Fibroblast of gingiva (primary cell): ENCODE results near the gene ITSN2.
A peak's percentile ranks its signal among the peaks of the same experiment; 100 is the strongest.

Experiments
- DNase-seq: peaks from one replicate; pipeline ENCODE4 v3.0.0-alpha.2; 2011; ENCODE audit warnings: low read depth

Gene ITSN2

DNA sequence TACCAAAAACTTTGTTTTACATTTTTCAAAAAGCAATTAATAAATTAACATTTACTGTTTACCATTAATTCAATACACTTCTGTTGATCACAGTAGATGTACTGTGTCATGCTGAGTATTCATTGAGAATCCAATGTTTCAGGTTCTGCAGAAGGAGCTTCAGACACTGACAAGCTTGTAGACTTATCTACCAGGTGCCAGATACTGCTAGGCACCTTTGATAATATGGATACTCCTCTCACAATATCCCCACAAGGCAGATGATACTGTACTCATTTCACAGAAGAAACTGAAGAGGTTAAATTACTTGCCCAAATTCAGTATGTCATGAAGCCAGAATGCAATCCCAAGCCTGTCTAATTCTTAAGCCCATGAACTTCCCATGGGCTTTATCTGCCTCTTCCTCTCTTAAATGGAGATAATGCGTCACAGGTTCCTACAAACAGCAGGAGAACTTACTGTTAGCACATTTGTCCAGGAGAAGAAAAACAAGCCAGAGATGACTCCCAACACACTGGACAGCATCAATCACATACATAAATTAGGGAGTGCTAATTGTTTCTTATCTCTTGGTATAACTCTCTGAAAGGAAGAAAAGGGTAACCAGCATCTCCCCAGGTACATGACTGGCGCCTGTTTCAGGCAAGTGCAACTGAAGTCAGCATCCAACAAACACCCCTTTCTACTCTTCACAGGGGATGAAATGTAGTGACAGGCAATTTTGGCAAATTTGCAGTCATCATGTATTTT lies 27.4 kb downstream of the ITSN2 start:
- no peak for DNase-seq

DNA sequence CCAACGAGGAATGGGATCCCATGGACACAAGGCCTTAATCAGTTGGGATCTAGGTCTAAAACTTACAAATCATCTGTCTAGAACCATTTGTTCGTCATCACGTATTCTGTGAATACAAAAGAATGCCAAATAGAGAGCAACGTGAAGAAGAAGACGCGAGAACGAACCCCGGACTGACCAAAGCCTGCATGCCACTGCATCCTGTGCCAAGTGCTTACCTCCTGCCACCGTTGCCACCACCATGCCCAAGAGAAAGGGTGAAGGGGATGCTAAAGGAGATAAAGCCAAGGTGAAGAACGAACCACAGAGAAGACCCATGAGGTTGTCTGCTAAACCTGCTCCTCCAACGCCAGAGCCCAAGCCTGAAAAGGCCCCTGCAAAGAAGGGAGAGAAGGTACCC lies 30.2 kb downstream of the ITSN2 start:
- DNase-seq: no peak

DNA sequence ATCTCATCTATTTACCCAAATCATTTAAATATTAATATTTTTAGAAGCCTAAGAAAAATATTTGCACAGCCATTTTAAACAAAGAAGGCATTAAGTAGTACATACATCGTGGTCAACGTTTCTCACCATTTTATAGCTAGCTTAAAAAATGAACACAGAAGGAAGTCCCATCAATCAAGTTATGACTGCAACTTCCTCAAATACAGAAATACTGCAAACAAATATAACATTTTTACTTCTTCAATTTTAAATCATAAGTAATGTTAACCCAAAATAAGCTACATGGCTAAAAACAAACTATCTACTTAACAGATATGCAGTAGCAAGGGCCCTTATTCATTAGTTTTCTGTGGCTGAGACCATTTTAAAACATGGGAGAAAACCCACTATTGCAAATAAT lies 30.6 kb downstream of the ITSN2 start:
- no peak for DNase-seq

DNA sequence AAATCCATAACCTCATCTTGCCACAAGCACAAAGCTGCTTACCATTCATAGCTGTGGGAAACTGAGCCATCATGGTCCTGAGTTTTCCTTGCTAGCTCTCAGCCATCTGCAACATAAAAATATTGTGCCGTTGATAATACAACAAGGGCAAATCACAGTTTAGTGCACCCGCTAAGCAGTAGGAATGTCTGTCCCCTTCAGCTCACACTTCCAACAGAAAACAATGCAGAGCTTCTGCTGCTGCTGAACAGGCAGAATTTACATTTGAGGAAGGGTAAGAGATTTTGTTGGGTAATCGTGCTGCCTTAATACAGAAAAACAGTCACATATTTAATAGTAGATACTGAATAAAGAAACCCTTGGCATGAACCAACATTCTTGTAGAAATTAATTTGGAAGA lies 32.3 kb downstream of the ITSN2 start:
- no peak for DNase-seq

DNA sequence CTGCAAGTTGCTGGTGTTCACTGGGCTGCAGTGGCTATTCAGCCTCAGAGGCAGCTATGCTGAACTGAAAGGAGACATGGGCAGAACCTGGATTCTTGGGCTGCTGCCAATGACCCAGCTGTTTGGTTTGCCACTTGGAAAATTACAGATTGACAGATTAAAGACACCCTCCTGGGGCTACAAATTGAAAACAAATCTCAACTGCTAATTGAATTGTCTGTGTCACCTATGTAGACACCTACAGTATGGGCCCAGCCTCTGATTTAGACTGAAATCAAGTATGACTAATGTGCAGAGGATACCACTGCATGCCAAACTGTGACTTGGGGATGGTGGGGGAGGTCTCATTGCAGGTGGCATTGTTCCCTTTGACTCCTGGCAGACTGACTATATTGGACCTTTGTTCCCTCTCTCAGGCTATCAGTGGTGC lies 42.8 kb downstream of the ITSN2 start:
- no peak for DNase-seq

DNA sequence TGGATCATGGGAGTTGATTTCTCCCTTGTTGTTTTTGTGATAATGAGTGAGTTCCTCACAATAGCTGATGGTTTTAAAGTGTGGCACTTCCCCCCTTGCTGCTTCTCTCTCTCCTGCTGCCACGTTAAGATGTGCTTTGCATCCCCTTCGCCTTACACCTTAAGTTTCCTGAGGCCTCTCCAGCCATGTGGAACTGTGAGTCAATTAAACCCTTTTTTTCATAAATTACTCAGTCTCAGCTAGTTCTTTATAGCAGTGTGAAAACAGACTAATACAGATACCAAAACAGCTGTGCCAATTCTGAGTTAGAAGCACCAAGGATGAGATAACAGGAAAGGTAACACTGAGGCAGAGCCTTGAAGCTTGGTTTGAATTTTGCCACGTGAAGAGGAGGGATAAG lies 44.7 kb downstream of the ITSN2 start:
- DNase-seq: no peak

DNA sequence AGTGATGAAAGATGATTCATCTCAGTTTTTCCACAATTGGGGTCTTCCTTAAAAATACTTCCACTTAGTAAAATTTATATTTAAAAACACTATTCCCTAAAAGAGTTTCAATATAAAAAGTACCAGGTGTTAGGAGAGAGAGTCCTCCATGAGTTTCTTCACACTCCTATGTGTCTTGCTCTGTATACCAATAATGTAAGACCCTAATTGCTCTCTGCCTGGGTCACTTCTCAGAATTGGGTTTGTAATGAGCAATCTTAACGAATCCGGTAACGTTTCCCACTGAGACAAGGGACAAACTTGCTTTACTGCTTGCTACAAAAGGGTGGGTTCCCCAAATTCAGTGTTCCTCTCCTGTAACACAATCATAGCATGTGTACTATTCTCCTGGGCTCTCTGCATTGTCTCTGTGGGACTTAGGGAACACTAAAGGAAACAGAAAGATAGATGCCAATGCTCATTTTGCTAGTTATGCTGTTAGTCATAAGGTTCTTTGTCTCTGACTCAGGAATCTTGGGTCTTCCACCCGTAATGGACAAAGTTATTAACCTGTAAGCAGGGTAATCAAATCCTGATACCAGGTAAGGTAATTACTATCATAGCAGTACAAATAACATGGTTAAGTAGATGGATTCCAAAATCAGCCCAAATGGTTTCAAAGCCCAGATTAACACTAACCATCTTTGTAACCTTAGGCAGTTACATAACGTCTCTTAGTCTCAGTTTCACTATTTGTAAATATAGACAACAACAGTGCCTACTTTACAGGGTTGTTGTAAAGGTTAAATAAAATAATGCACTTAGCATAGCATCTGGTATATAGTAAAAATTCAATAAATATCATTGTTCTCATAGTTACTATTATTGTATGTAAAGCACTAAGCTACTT lies 46.3 kb downstream of the ITSN2 start:
- no peak for DNase-seq

DNA sequence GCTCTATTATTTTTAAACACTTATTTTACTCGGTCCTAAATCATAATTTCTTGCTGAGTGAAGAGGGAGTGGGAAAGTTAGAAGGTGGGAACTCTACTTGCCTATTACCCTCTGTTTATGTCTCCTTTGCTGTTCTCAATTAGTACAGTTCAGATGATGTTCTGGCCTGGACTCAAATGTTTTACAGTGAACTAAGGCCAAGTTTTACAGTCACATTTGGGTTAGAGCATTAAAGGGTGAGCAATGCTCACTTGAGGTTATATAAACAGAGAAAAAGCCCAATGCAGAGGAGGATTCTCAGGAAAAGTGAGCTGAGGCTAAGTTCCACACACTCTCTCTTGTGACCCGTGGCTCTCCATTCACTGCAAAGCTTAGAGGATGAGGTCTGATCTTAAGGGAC lies 52.4 kb downstream of the ITSN2 start:
- peak; percentile 37 for DNase-seq

DNA sequence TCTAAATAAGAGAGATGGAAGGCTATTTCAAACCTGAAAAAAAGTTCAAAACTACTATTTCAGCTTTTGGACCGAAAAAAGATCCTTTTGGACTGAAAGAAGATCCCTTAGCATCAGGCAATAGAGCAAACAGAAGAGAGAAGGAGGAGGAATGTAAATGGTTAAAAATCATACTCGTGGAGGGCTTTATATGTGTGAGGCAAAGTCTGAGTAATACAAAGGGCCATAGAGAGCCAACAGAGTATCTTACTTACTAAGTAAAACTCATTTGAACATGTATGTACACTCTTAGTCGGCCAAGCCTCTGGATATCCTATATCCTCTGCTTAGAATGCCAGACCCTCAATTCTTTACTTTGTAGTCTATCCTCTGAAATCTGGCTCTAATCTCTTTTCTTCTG lies 55.7 kb downstream of the ITSN2 start:
- peak; percentile 34 for DNase-seq

DNA sequence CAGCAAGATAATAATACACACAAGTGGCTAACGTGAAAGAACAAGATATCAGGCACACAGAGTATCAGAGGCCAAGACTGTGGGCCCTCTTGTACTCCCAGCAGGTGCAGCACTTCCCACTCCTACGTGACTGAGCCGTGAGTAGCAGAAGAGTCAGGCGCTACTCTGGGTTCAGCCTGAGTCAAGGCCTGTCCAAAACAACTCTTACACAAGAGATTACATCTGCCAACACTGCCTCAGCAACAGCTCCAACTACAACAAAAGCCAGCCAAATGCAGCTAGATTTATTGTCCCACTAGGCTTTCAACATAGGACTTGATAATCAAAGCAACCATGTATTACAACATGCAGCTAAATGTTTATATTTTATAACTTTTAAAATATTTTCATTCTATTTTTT lies 56.2 kb downstream of the ITSN2 start:
- DNase-seq: peak; percentile 96

DNA sequence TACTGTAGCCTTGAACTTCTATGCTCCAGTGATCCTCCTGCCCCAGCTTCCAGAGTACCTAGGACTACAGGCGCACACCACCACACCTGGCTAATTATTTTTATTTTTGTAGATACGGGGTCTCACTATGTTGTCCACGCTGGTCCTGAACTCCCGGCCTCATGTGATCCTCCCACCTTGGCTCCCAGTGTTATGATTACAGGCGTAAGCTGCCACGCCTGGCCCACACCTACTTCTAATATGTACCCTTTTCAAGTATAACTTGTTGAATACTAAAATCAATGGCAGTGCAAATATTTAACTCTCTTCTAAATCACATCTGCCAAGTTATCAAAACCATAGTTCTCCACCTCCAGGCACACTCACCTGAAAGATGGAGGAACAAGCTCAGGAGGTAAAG lies 58.7 kb downstream of the ITSN2 start:
- no peak for DNase-seq

DNA sequence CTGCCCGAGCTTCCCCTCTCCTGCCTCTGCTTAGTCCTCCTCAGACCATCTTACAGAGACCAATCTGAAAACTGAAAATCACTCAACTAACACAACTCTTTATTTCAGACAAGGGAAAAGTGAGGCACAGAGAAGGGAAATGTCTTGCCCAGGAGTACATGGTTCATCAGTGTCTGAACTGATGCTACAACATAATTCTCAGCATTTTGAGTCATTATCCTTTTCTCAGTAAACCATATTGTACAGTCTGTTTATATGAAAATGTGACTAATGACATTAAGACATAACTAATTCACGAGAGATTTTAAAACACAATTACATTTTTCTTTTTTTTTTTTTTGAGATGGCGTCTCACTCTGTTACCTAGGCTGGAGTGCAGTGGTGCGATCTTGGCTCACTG lies 62.7 kb downstream of the ITSN2 start:
- DNase-seq: no peak

DNA sequence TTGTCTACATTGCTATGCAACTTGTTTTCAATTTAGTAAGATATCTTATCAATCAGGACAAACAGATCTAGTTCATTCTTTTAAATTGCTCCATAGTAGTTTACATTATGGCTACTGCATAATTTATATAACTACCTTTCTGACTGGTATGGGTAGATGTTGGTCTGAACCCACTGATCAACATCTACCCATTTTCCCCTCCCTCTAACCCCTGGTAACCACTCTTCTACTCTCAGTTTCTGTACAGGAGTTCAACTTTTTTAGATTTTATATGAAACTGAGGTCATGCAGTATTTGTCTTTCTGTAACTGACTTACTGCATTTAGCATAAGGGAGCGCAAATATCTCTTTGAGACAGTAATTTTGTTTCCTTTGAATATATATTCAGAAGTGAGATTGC lies 73.2 kb downstream of the ITSN2 start:
- no peak for DNase-seq

DNA sequence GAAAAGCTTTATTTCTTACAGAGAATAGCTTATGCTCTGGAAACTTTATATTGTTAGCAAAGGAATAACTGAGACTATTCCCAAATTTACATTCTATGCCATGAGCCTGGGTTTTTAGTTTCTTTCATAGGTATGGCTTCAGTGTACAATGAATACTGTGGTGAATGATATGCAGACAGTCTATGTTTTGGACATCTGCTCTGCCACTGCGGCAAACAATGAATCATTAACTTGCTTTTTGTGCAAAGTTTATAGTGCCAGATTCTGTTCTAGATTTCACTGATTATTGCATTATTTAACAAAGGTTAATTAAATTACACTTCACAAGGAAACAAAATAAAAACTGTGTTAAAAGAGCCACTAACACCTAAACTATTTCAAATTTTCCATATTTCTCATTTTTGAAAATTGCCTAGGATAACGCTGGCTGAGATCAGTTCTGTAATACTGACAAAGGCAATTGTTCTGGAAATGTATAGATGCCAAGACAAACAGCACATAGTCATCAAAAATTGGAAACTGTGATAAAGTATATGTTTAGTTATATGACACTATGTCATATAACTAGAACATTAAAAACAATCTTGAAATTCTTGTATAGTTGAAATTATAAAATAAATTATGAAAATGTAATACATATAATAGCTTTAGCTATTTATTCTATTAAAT lies 74.7 kb downstream of the ITSN2 start:
- no peak for DNase-seq

DNA sequence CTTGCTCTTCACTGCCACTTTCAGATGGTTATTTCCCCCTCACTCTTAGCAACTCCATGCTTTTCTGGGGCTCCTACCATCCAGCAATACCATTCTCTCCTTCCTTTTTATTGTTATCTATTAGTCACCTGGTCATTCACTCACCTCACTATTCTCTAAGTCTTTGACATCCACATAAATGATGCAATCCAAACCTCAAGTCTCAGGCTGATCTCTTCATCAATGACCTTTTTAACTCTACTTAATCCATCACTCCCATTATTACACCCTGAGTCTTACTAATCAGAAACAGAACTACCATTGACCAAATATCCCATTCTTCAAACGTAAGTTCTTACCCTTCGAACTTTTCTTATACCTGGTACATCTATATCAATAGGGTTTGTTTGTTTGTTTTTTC lies 79.7 kb downstream of the ITSN2 start:
- no peak for DNase-seq

DNA sequence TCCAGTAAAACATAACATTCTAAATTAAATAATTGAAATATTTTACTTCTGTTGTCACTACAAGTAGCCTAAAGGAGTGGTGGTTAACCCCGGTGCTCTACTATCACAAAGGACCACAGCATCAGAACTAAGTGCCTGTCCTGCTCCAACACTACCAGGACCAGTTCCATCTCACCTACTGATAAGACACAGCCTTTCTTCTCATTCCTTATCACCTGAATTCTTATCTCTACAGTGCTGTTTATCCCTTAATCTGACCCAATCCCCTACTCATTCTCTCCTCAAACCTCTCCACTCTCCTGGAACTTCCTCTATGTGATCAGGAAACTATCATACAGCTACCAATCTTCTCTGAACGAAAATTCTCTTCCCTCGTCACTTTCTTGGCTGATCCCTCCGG lies 80.2 kb downstream of the ITSN2 start:
- no peak for DNase-seq

DNA sequence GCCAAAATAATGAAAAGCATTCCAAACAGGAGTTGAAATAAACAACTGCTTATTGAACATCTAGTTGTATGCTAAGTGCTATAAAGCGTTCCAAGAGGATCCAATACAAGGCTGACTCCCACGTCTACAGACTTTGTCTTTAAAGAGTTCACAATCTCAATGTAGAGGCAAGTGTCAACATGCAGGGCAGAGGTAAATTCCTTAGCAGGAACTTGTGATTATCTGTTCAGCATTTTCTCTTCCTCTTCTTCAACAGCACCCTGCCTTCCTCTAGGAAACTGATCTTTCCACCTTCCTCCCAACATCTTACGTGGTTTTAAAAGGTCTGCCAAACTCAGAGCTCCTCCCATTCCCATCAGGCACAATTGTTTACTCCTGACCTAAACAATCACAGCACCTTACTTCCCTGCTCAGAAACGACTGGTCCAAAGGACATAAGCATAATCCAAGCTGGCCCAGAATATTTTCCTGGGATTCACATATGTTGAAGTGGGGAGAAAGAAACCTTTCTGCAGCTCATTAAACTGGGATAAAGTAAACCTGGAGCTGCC lies 83.9 kb downstream of the ITSN2 start:
- no peak for DNase-seq

DNA sequence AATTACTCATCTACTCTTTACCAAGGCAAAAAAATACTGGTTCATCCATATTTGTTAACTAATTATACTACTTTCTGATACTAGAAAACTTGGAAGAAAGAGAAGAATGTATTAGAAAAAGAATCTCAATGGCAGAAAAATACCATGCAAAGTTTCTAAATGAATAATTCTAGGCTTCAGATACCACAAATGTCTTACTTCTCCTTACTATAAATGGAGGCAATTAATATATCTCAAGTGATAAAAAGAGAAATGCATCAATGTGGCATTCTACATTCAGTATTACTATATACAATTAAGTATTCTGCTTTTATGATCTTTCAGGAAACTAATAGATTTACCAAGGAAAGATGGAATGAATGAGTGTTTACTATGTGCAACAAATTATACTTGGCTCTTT lies 85.5 kb downstream of the ITSN2 start:
- DNase-seq: no peak

DNA sequence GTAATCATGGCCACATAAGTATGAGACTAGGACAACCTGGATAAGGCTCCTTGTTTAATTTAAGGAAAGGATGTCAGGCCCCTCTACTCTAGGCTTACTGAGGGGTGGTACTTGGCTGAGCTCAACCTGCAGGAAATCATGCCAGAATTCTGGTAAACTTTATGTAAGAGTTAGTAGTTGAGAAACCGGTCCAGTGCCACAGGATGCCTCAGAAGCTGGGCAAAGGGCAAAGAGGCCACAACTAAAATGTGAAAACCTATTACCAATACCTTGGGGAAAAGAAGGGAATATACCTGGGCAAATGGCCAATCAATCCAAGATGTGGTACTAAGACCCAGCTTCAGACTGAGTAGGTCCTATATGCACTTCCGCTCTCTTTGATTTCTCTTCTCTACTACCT lies 86.7 kb downstream of the ITSN2 start:
- DNase-seq: no peak

DNA sequence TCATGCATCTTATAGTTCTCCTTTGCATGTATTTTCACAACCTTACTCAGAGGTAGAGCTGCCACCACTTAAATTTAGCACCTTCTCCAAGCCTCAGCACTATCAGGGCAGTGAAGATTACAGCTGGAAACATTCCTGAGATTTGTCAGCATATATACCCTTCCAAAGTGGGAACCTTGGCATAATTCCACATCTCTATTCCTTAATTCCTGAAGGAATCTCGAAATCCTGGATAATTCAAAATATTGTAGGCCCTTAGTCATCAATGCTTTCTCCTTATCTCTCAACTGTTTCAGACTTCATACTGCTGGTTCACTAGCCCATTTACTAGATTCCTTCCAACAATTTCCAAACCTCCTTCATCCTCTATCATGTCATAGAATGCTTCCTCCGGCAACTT lies 87.4 kb downstream of the ITSN2 start:
- DNase-seq: no peak

DNA sequence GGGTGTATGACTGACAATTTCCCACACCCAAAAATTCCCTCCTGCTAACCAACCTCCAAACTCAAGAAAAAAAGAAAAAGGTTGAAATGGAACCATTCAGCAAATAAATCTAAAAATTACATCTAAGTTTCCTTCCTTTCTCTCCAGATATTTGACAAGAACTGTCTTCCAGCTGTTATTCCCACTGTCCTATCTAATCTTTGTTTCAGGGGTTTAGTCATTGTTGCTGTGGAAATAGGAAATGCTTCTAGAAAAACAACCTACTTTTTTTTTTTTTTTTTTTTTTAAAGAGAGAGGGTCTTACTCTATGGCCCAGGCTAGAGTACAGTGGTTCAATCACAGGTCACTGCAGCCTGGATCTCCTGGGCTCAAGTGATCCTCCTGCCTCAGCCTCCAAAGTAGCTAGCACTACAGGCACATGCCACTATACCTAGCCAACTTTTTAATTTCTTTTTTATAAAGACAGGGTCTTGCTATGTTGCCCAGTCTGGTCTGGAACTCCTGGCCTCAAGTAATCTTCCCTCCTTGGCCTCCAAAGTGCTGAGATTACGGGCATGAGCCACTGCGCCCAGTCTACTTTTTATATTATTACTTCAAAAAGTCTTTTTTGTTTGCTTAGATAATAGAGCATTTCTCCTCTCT lies 88.1 kb downstream of the ITSN2 start:
- DNase-seq: no peak

DNA sequence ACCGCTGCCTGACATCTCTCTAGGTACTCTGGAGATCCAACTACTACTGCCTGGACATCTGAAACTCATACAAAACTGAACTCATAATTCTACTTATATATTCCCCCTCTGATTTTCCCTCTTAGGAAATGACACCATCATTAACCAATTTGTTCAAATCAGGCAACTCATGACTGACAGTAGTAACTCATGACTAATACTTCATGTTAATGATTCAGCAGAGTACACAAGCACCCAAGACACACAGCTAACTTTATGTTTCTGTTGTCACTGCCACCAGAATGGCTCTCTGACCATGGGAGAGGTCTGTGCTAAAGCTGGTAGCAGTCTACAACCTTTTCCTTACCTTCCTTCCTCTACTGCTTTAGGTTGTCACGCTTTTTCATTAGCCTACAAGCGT lies 91.1 kb downstream of the ITSN2 start:
- no peak for DNase-seq
